Progenitor cell of endocrine pancreas (in vitro differentiated cells): ENCODE measurements around the gene SNRNP35. TPM values are rescaled to one million over a fixed set of nuclear protein-coding genes. Genes with fewer than 3 reads are reported as not detected.
"Not testable (repeated sequence)": the region's sequence is repeated elsewhere in the genome, so short reads cannot be mapped to it uniquely, and the experiment has no call there.

Source experiments
- DNase-seq: peaks from one replicate; pipeline ENCODE4 v3.0.0; 2021; ENCODE audit warnings: low spot score; ENCODE audit not compliant: unreplicated experiment
- H3K27ac Mint-ChIP-seq: 2 replicates; pipeline ENCODE4 v1.8.0; 2021; ENCODE audit warnings: mild to moderate bottlenecking, moderate library complexity, mixed read lengths
- H3K27me3 Mint-ChIP-seq: 2 replicates; pipeline ENCODE4 v1.8.0; 2021; ENCODE audit warnings: mixed read lengths
- H3K36me3 Mint-ChIP-seq: 2 replicates; pipeline ENCODE4 v1.8.0; 2022; ENCODE audit warnings: mixed read lengths; ENCODE audit not compliant: insufficient read depth
- H3K4me1 Mint-ChIP-seq: 2 replicates; pipeline ENCODE4 v1.8.0; 2021; ENCODE audit warnings: low read depth, mixed read lengths
- H3K4me3 Mint-ChIP-seq: 2 replicates; pipeline ENCODE4 v1.8.0; 2021; ENCODE audit warnings: low read depth, mild to moderate bottlenecking, moderate library complexity, mixed read lengths
- H3K9me3 Mint-ChIP-seq: 2 replicates; pipeline ENCODE4 v1.8.0; 2021; ENCODE audit warnings: low read depth, mixed read lengths
- CTCF ChIP-seq: fragments of 200-600 bp; sonication (generic); IDR thresholded peaks from one replicate; pipeline ENCODE4 v1.5.0; 2021; ENCODE audit warnings: antibody characterized with exemption, mild to moderate bottlenecking; ENCODE audit not compliant: unreplicated experiment
- long read RNA-seq: library from polyadenylated mRNA; unstranded; transcript quantifications from one replicate; pipeline ENCODE4 v2.0.0, GENCODE V29; 2020
- total RNA-seq: library from RNA; stranded (reverse); gene quantifications from 2 replicates; pipeline ENCODE4 v1.2.1, GENCODE V29; 2021

SNRNP35 gene, protein sequence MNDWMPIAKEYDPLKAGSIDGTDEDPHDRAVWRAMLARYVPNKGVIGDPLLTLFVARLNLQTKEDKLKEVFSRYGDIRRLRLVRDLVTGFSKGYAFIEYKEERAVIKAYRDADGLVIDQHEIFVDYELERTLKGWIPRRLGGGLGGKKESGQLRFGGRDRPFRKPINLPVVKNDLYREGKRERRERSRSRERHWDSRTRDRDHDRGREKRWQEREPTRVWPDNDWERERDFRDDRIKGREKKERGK
- total RNA-seq = 29.2 and 29.8 TPM in 2 replicates
- long read RNA-seq, partial matches to known transcripts = 0 of 13 reads
- long read RNA-seq, other reads (novel, unspliced or antisense) = 5 of 13 reads

GRCh38 chr12:123457980-123458779 lies at the start of gene SNRNP35:
Gene SNRNP35 (plus strand): TSS chr12:123458139. CDS start chr12:123465541, 7,402 bp downstream.
- no peaks in the 10 kb centered on the region for H3K9me3 Mint-ChIP-seq
- peaks cover 4% of the 10 kb centered on the region for H3K4me1 Mint-ChIP-seq
- peak within 1 kb of the TSS; percentile 100 for H3K27ac Mint-ChIP-seq
- peaks cover 6% of the 10 kb centered on the region for H3K36me3 Mint-ChIP-seq
- DNase-seq = peak; percentile 57
- TF ChIP-seq CTCF = no peak
- H3K4me3 Mint-ChIP-seq = peak within 1 kb of the TSS; percentile 99
- no peaks in the 10 kb centered on the region for H3K27me3 Mint-ChIP-seq

GRCh38 chr12:123408619-123409018 lies 49.3 kb upstream of the SNRNP35 start:
- not testable (repeated sequence) for H3K27ac Mint-ChIP-seq, H3K4me1 Mint-ChIP-seq, H3K4me3 Mint-ChIP-seq, H3K9me3 Mint-ChIP-seq, DNase-seq, H3K27me3 Mint-ChIP-seq
- peaks cover 12% of the 10 kb centered on the region for H3K36me3 Mint-ChIP-seq

GRCh38 chr12:123409284-123410040 lies 48.5 kb upstream of the SNRNP35 start:
- H3K27me3 Mint-ChIP-seq, H3K27ac Mint-ChIP-seq, H3K4me3 Mint-ChIP-seq, H3K9me3 Mint-ChIP-seq, H3K4me1 Mint-ChIP-seq, H3K36me3 Mint-ChIP-seq, DNase-seq: not testable (repeated sequence)

- TF ChIP-seq CTCF = no peak
- Mint-ChIP-seq H3K4me1 (no peaks in the 10 kb centered on the region), H3K9me3 (no peaks in the 10 kb centered on the region), H3K27ac (no peak overlapping the region), H3K27me3 (no peaks in the 10 kb centered on the region), H3K36me3 (peaks cover 9% of the 10 kb centered on the region), H3K4me3 (no peak overlapping the region)
- no peak for DNase-seq
These were observed 47.9 kb upstream of the SNRNP35 start for GRCh38 chr12:123410041-123410412.

DNA sequence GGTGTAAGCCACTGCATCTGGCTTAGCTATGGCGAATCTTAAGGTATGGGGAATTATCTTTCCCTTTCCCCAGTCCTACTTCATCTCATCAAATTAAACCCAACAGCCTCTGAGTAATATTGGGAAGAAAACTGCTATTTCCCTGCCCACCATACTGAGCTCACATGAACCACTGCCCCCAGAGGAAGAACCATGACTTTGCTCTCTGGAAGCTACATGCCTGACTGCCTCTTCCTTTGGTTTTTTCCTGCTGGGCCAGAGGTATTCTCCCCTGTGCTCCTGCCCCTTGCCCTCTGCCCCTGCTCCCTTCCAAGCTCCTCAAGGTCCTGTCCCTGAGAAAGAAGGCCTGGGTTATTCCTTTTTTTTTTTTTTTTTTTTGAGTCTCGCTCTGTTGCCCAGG lies 36.6 kb upstream of the SNRNP35 start:
- Mint-ChIP-seq H3K4me1 (no peaks in the 10 kb centered on the region), H3K27me3 (no peaks in the 10 kb centered on the region), H3K9me3 (no peaks in the 10 kb centered on the region), H3K27ac (no peak overlapping the region), H3K36me3 (peaks cover 11% of the 10 kb centered on the region), H3K4me3 (no peak overlapping the region)
- TF ChIP-seq CTCF = no peak
- DNase-seq = no peak

DNA sequence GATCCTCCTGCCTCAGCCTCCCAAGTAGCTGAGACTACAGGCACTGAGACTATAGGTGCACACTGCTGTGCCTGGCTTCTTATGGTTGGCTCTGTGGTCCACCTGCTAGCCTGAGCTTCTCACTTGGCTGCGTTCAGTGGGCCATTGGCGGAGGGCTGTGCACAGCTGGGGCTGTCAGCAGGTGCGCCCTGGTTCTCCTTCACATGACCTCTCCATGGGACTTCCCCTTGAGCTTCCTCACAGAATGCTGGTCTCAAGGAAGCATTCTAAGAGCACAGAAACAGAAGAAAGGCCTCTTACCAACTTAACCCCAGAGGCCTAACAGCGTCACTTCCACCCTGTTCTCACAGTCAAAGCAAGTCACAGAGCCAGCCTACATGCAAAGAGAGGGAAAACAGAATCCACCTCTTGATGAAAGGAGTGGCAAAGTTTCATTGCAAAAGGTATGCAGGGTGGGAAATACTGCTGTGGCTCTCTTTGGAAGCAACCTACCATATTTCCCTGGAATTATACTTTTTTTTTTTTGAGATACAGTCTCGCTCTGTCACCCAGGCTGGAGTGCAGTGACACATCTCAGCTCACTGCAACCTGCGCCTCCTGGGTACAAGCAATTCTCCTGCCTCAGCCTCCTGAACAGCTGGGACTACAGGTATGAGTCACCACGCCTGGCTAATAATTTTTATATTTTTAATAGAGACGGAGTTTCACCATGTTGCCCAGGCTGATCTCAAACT lies 30.7 kb upstream of the SNRNP35 start:
- no peak for DNase-seq
- H3K9me3 Mint-ChIP-seq = no peaks in the 10 kb centered on the region
- no peak overlapping the region for H3K27ac Mint-ChIP-seq
- no peaks in the 10 kb centered on the region for H3K4me1 Mint-ChIP-seq
- H3K27me3 Mint-ChIP-seq = no peaks in the 10 kb centered on the region
- TF ChIP-seq CTCF = no peak
- peaks cover 11% of the 10 kb centered on the region for H3K36me3 Mint-ChIP-seq
- H3K4me3 Mint-ChIP-seq = no peak overlapping the region
